ENCODE data around the gene TUBGCP2. TPM values are rescaled to one million over a fixed set of nuclear protein-coding genes. Genes with fewer than 3 reads are reported as not detected.

TUBGCP2 gene
- total and polyA plus RNA-seq, 2 of the 13 experiments (the other 11 are each of a cell fraction or from before 2014, with no cell fraction given) = 21.3 to 34.5 TPM

DNA sequence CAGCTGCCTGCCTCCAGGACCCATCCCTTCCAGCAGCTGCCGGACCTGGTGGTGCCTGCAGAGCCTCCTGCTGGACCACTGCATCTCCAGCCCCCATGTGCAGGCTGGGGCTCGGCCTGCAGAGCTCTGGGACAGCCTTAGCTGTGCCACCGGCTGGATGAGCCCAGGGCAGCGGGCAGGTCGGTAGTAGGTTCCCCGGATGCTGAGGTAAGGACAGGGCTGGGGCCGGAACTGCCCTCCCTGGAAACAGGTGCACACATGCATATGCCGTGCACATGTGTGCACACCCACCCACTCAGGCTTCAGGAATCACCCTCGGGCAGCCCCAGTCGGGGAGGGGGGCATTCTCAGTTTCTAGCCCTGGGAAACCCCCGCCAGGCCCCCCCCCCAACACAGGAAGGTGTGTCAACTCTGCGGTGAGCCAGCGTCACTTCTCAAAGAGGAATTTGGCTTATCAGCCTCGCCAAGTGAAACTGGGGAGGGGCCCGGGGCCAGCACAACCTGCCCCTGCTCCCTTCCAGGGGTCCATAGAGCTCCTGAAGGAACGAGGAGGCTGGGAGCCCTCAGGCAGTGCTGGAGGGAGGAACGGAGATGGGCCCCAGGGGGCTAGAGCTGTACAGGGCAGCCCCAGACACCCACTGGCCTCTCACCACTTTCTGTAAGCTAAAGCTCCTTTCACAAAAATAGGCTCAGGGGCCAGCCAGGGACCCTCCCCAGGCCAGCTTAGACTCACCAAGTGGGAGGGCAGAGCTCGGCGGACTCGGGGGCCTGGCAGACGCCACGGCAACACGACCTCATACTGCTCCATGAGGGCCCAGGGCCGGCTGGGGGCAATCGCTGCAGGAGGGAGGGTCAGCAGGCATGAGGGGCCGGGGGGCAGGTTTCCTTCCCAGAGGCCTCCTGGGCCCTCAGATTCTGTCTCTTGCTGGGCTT is 33.7 kb downstream of the TUBGCP2 start:
- Histone ChIP-seq H3K27ac (ENCODE audit: extremely low read length, insufficient read depth, low read length) (no peak overlapping the region), H3K79me2 (ENCODE audit: insufficient read depth, low read length) (no peaks in the 10 kb centered on the region), H3K4me3 (replicated peaks in 1 of 3; ENCODE audit: insufficient read depth in 1 of 3, low read depth in 2 of 3, low read length in 3 of 3) (no peak overlapping the region), H3K4me1 (ENCODE audit: insufficient read depth, low read length) (peaks cover 23% of the 10 kb centered on the region), H3K36me3 (replicated peaks in 1 of 2; ENCODE audit: control insufficient read depth in 1 of 2, insufficient read depth in 2 of 2, low read length in 2 of 2) (0 out of 5 replicates have a peak, but pooled peaks cover 0 to 9% of the 10 kb centered on the region in 2 experiments), H4K20me1 (ENCODE audit: insufficient read depth, low read length) (peaks cover 7% of the 10 kb centered on the region; the same call in 1 of the 2 replicates), H2AFZ (ENCODE audit: low read length) (no peak overlapping the region), H3K4me2 (ENCODE audit: low read depth, low read length) (no peak overlapping the region), H3K27me3 (ENCODE audit: control insufficient read depth in 1 of 2, insufficient read depth in 2 of 2, low read length in 2 of 2) (peaks cover 0 to 21% of the 10 kb centered on the region in 2 experiments; a peak in 3 of 5 replicates), H3K9me3 (ENCODE audit: low read length) (no peaks in the 10 kb centered on the region), H3K9ac (ENCODE audit: insufficient read depth, low read depth, low read length) (no peak overlapping the region)
- intact Hi-C loops (cut with micrococcal nuclease; ENCODE audit: unreplicated experiment) (no loop called here), in situ Hi-C loops (cut with HindIII; ENCODE audit: extremely low pct_ligation_motif_present, low pct_unique_long_range_greater_than_20kb) (no loop called here)
- no TSS peak for BruUV-seq (replicated peaks)
- ChIA-PET CTCF (ENCODE audit: low intra/inter-chr PET ratio, low total read pairs) (no interaction called here), POLR2A (no interaction called here)
- peak; percentile 5; the same call in 1 of the 3 replicates for ATAC-seq
- 30% methylated on average over 11 of the region's 26 CpGs for WGBS (ENCODE audit: low lambda C conversion rate)
- FAIRE-seq = no peak
- no peak for DNase-seq (ENCODE audit: low spot score)
- TF ChIP-seq THAP11 (CRISPR knock-in tag; IDR thresholded peaks at IDR 0.05) (no peak), BRCA1 (CRISPR knock-in tag; IDR thresholded peaks at IDR 0.05) (no peak), KDM3A (CRISPR knock-in tag; IDR thresholded peaks at IDR 0.05; ENCODE audit: low read depth) (no peak), NFKBIZ (CRISPR knock-in tag; IDR thresholded peaks at IDR 0.05) (no peak), ZNF124 (CRISPR knock-in tag; IDR thresholded peaks at IDR 0.05) (no peak), REXO4 (CRISPR knock-in tag; IDR thresholded peaks at IDR 0.05; ENCODE audit: borderline replicate concordance) (no peak), ZNF724P (CRISPR knock-in tag; IDR thresholded peaks at IDR 0.05; ENCODE audit: borderline replicate concordance) (no peak), TOPORS (CRISPR knock-in tag; IDR thresholded peaks at IDR 0.05) (no peak), ATF1 (CRISPR knock-in tag; IDR thresholded peaks at IDR 0.05) (no peak), ZFP1 (CRISPR knock-in tag; IDR thresholded peaks at IDR 0.05) (no peak), HNF4G (IDR thresholded peaks at IDR 0.05; ENCODE audit: borderline replicate concordance, low read depth, low read length) (no peak), HNF4G (CRISPR knock-in tag; IDR thresholded peaks at IDR 0.05; ENCODE audit: borderline replicate concordance, low read depth) (no peak), ZNF839 (CRISPR knock-in tag; IDR thresholded peaks at IDR 0.05; ENCODE audit: borderline replicate concordance) (no peak), NR3C1 (CRISPR knock-in tag; IDR thresholded peaks at IDR 0.05) (no peak)
- TF ChIP-seq, protein P1, sequence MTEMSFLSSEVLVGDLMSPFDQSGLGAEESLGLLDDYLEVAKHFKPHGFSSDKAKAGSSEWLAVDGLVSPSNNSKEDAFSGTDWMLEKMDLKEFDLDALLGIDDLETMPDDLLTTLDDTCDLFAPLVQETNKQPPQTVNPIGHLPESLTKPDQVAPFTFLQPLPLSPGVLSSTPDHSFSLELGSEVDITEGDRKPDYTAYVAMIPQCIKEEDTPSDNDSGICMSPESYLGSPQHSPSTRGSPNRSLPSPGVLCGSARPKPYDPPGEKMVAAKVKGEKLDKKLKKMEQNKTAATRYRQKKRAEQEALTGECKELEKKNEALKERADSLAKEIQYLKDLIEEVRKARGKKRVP (CRISPR knock-in tag; IDR thresholded peaks at IDR 0.05) = no peak
- TF ChIP-seq, protein P2, sequence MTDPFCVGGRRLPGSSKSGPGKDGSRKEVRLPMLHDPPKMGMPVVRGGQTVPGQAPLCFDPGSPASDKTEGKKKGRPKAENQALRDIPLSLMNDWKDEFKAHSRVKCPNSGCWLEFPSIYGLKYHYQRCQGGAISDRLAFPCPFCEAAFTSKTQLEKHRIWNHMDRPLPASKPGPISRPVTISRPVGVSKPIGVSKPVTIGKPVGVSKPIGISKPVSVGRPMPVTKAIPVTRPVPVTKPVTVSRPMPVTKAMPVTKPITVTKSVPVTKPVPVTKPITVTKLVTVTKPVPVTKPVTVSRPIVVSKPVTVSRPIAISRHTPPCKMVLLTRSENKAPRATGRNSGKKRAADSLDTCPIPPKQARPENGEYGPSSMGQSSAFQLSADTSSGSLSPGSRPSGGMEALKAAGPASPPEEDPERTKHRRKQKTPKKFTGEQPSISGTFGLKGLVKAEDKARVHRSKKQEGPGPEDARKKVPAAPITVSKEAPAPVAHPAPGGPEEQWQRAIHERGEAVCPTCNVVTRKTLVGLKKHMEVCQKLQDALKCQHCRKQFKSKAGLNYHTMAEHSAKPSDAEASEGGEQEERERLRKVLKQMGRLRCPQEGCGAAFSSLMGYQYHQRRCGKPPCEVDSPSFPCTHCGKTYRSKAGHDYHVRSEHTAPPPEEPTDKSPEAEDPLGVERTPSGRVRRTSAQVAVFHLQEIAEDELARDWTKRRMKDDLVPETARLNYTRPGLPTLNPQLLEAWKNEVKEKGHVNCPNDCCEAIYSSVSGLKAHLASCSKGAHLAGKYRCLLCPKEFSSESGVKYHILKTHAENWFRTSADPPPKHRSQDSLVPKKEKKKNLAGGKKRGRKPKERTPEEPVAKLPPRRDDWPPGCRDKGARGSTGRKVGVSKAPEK (CRISPR knock-in tag; IDR thresholded peaks at IDR 0.05; ENCODE audit: borderline replicate concordance) = no peak
- TF ChIP-seq, protein P3, sequence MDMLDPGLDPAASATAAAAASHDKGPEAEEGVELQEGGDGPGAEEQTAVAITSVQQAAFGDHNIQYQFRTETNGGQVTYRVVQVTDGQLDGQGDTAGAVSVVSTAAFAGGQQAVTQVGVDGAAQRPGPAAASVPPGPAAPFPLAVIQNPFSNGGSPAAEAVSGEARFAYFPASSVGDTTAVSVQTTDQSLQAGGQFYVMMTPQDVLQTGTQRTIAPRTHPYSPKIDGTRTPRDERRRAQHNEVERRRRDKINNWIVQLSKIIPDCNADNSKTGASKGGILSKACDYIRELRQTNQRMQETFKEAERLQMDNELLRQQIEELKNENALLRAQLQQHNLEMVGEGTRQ (IDR thresholded peaks at IDR 0.05; ENCODE audit: low read depth, low read length) = no peak
- TF ChIP-seq, protein P3 (CRISPR knock-in tag; IDR thresholded peaks at IDR 0.05; ENCODE audit: borderline replicate concordance) = no peak
